Middle frontal gyrus (tissue), 1 donor: Measurements from ENCODE around the gene IQCH.

ENCODE experiments used
- DNase-seq: peaks from one replicate; pipeline ENCODE4 v3.0.0-alpha.2; 2015; ENCODE audit warnings: low spot score; ENCODE audit errors: extremely low spot score

IQCH gene

GRCh38 chr15:67254238-67255175, at the start of gene IQCH, which contains the start of gene AAGAB:
Gene IQCH (plus strand): TSS chr15:67254786. CDS start chr15:67254897, 111 bp downstream.
Gene AAGAB (minus strand): TSS chr15:67254661. CDS start chr15:67254631, 30 bp downstream.
- peak; percentile 90 for DNase-seq

- DNase-seq: no peak
Observed at GRCh38 chr15:67207555-67208207, 46.9 kb upstream of the IQCH start.

GRCh38 chr15:67208396-67208795, 46.2 kb upstream of the IQCH start:
- no peak for DNase-seq

- no peak for DNase-seq
Observed at GRCh38 chr15:67210555-67211168, 43.9 kb upstream of the IQCH start.

GRCh38 chr15:67212684-67213367, 41.8 kb upstream of the IQCH start:
- no peak for DNase-seq

GRCh38 chr15:67215102-67215501, 39.5 kb upstream of the IQCH start:
- DNase-seq: no peak

GRCh38 chr15:67216859-67217258, 37.7 kb upstream of the IQCH start:
- no peak for DNase-seq

GRCh38 chr15:67218428-67218827, 36.2 kb upstream of the IQCH start:
- no peak for DNase-seq

- no peak for DNase-seq
Observed at GRCh38 chr15:67219288-67219687, 35.3 kb upstream of the IQCH start.

- no peak for DNase-seq
Observed at GRCh38 chr15:67224889-67225288, 29.7 kb upstream of the IQCH start.

- no peak for DNase-seq
Observed at GRCh38 chr15:67225336-67225735, 29.2 kb upstream of the IQCH start.

GRCh38 chr15:67227431-67227830, 27.2 kb upstream of the IQCH start:
- no peak for DNase-seq

GRCh38 chr15:67227846-67228245, 26.7 kb upstream of the IQCH start:
- DNase-seq: no peak

- DNase-seq: no peak
Observed at GRCh38 chr15:67228286-67228685, 26.3 kb upstream of the IQCH start.

- DNase-seq: no peak
Observed at GRCh38 chr15:67230504-67230903, 24.1 kb upstream of the IQCH start.

GRCh38 chr15:67232591-67232990, 22.0 kb upstream of the IQCH start:
- DNase-seq: no peak

GRCh38 chr15:67240235-67241131, 14.1 kb upstream of the IQCH start:
- DNase-seq: no peak

GRCh38 chr15:67241132-67241855, 13.3 kb upstream of the IQCH start:
- no peak for DNase-seq

GRCh38 chr15:67242708-67243111, 11.9 kb upstream of the IQCH start:
- DNase-seq: no peak
